ENCODE measurements around the gene ADM.

DNA sequence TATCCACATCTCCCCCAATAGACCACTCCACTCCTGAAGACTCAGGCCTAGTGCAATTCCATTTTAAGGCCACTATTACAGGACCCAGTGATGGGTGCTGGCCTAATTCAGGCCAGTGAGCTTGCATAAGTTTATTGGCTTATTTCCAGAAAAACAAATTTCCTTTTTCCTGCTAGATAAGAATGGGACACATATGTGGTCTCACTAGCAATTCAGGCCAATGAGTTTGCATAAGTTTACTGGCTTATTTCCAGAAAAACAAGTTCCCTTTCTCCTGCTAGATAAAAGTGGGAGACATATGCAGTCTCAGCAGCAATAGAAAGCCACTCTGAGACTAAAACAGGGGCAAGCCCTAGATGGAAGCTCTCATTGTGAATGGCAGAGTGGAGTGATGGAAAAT lies 22.4 kb downstream of the ADM start:
- TF ChIP-seq, protein P1, sequence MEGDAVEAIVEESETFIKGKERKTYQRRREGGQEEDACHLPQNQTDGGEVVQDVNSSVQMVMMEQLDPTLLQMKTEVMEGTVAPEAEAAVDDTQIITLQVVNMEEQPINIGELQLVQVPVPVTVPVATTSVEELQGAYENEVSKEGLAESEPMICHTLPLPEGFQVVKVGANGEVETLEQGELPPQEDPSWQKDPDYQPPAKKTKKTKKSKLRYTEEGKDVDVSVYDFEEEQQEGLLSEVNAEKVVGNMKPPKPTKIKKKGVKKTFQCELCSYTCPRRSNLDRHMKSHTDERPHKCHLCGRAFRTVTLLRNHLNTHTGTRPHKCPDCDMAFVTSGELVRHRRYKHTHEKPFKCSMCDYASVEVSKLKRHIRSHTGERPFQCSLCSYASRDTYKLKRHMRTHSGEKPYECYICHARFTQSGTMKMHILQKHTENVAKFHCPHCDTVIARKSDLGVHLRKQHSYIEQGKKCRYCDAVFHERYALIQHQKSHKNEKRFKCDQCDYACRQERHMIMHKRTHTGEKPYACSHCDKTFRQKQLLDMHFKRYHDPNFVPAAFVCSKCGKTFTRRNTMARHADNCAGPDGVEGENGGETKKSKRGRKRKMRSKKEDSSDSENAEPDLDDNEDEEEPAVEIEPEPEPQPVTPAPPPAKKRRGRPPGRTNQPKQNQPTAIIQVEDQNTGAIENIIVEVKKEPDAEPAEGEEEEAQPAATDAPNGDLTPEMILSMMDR (IDR thresholded peaks at IDR 0.05; ENCODE audit: low read depth, low read length) = no peak
- TF ChIP-seq POLR2A (IDR thresholded peaks at IDR 0.05; ENCODE audit: extremely low read depth, insufficient read length) (no peak), MYC (IDR thresholded peaks at IDR 0.05; ENCODE audit: low read depth, low read length) (no peak)
- TF ChIP-seq, protein P2, sequence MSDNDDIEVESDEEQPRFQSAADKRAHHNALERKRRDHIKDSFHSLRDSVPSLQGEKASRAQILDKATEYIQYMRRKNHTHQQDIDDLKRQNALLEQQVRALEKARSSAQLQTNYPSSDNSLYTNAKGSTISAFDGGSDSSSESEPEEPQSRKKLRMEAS (IDR thresholded peaks at IDR 0.05; ENCODE audit: low read depth, low read length) = no peak
